B cell (primary cell): Measurements from ENCODE around the gene CFAP20.

Experiments used
- EZH2 ChIP-seq: IDR thresholded peaks from 2 replicates; pipeline ENCODE4 v1.6.1; 2012; ENCODE audit warnings: borderline replicate concordance, low read depth, mild to moderate bottlenecking, moderate library complexity, low read length; ENCODE audit not compliant: insufficient read depth, poor library complexity, severe bottlenecking
- TF ChIP-seq, protein P1 (sequence below): fragments of 200-600 bp; IDR thresholded peaks from one replicate; pipeline ENCODE4 v1.8.0; 2022; ENCODE audit warnings: antibody characterized with exemption, mild to moderate bottlenecking

DNA sequence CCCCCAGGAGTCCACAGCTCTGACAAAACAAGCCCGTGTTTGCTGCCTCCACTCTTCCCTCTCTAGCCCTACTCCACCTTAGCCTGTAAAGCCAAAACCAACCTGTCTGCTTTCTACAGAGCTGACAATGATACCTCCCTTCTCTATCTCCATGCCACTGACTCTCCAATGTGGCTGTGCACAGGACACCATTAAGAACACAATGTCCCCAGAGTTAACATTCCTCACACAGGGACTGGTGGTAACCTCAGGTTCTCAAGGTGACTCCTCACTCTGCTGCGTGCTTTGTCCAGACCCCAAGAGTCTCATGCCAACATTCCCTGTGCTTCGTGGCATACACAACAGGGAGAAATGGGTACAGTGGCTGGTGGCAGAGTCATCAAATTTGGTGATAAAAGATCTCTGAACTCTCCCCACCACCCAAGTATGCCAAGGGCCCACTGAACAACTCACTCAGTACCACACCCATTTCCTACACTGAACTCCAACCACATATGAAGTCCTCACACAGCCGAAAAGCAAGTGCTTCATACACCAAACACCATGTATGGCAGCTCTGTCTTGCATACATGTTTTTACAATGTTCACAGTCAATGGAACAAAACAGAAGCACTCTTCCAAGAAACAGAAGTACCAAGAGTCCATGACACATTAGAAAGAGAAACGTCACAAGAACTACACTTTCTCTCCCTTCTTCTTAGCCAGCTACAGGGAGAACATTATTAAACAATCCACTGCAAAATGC lies 47.6 kb upstream of the CFAP20 start:
- TF ChIP-seq, protein P1, sequence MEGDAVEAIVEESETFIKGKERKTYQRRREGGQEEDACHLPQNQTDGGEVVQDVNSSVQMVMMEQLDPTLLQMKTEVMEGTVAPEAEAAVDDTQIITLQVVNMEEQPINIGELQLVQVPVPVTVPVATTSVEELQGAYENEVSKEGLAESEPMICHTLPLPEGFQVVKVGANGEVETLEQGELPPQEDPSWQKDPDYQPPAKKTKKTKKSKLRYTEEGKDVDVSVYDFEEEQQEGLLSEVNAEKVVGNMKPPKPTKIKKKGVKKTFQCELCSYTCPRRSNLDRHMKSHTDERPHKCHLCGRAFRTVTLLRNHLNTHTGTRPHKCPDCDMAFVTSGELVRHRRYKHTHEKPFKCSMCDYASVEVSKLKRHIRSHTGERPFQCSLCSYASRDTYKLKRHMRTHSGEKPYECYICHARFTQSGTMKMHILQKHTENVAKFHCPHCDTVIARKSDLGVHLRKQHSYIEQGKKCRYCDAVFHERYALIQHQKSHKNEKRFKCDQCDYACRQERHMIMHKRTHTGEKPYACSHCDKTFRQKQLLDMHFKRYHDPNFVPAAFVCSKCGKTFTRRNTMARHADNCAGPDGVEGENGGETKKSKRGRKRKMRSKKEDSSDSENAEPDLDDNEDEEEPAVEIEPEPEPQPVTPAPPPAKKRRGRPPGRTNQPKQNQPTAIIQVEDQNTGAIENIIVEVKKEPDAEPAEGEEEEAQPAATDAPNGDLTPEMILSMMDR: no peak
- no peak for TF ChIP-seq EZH2
